CD14-positive monocyte (primary cell): Measurements from ENCODE around the gene CCDC136. TPM values are rescaled to one million over a fixed set of nuclear protein-coding genes. Genes with fewer than 3 reads are reported as not detected.

Source experiments
- DNase-seq, 3 donors: peaks; one replicate each; pipeline ENCODE4 v3.0.0-alpha.2; 2011 to 2022
- H2AFZ ChIP-seq: 2 replicates; pipeline ENCODE4 v1.6.0; 2012; ENCODE audit warnings: mild to moderate bottlenecking, low read depth, low read length, inconsistent platforms; ENCODE audit not compliant: insufficient read depth, poor library complexity, severe bottlenecking
- H3K27ac ChIP-seq, 2 donors: 1 replicate in 1 of 2; 2 replicates in 1 of 2; pipeline ENCODE4 v1.5.1; 2012 to 2013; ENCODE audit warnings: low read length in 2 of 2, control low read depth in 1 of 2, inconsistent platforms in 1 of 2, low read depth in 1 of 2, mild to moderate bottlenecking in 1 of 2
- H3K27me3 ChIP-seq, 2 donors: one replicate each; pipeline versions ENCODE4 v1.6.0 to v1.6.1; 2011 to 2013; ENCODE audit warnings: low read length in 2 of 2; ENCODE audit not compliant: control insufficient read depth in 2 of 2, insufficient read depth in 2 of 2
- H3K36me3 ChIP-seq, 2 donors: replicated peaks in 1 of 2; 1 replicate in 1 of 2; 2 replicates in 1 of 2; pipeline versions ENCODE4 v1.5.1 to v1.6.1; 2012 to 2013; ENCODE audit warnings: low read length in 2 of 2, control low read depth in 1 of 2, inconsistent platforms in 1 of 2, mild to moderate bottlenecking in 1 of 2; ENCODE audit not compliant: insufficient read depth in 2 of 2, control insufficient read depth in 1 of 2
- H3K4me1 ChIP-seq, 2 donors: 1 replicate in 1 of 2; 2 replicates in 1 of 2; pipeline versions ENCODE4 v1.5.1 to v1.6.1; 2012 to 2013; ENCODE audit warnings: low read length in 2 of 2, control low read depth in 1 of 2, inconsistent platforms in 1 of 2, mild to moderate bottlenecking in 1 of 2, moderate library complexity in 1 of 2; ENCODE audit not compliant: insufficient read depth in 2 of 2, control insufficient read depth in 1 of 2
- H3K4me2 ChIP-seq: replicated peaks from 2 replicates; pipeline ENCODE3; 2012; ENCODE audit warnings: low read length, moderate library complexity, mild to moderate bottlenecking; ENCODE audit not compliant: poor library complexity, severe bottlenecking; ENCODE audit errors: extremely low read depth
- H3K4me3 ChIP-seq, 3 experiments: fragments of 200-600 bp in 1 of 3; sonication (generic) in 1 of 3; replicated peaks in 1 of 3; 1 replicate in 2 of 3; 2 replicates in 1 of 3; pipeline ENCODE4 v1.5.1; 2011 to 2013; ENCODE audit warnings: low read length in 3 of 3, mild to moderate bottlenecking in 3 of 3, control low read depth in 2 of 3, low read depth in 2 of 3, inconsistent platforms in 1 of 3, moderate library complexity in 1 of 3
- H3K79me2 ChIP-seq: 2 replicates; pipeline ENCODE4 v1.6.0; 2012; ENCODE audit warnings: mild to moderate bottlenecking, control low read depth, inconsistent platforms, low read length, moderate library complexity; ENCODE audit not compliant: insufficient read depth
- H3K9ac ChIP-seq: 2 replicates; pipeline ENCODE4 v1.6.0; 2017; ENCODE audit warnings: low read length, mild to moderate bottlenecking; ENCODE audit not compliant: insufficient read depth, poor library complexity, severe bottlenecking
- H3K9me3 ChIP-seq, 2 donors: replicated peaks in 1 of 2; 1 replicate in 1 of 2; 2 replicates in 1 of 2; pipeline versions ENCODE4 v1.5.1 to v1.6.1; 2012 to 2013; ENCODE audit warnings: low read length in 2 of 2, control low read depth in 1 of 2; ENCODE audit not compliant: control insufficient read depth in 1 of 2, insufficient read depth in 1 of 2
- H4K20me1 ChIP-seq: 2 replicates; pipeline ENCODE4 v1.6.0; 2012; ENCODE audit warnings: mild to moderate bottlenecking, low read length, control low read depth, moderate library complexity; ENCODE audit not compliant: insufficient read depth
- H3K27ac Mint-ChIP-seq, 7 donors: one replicate each; pipeline ENCODE4 v1.8.0; 2020; ENCODE audit warnings: mild to moderate bottlenecking in 7 of 7, mixed read lengths in 7 of 7, moderate library complexity in 6 of 7, inconsistent platforms in 2 of 7
- H3K27me3 Mint-ChIP-seq, 3 donors: one replicate each; pipeline ENCODE4 v1.8.0; 2021 to 2022; ENCODE audit warnings: low read depth in 3 of 3, mild to moderate bottlenecking in 3 of 3, mixed read lengths in 3 of 3, moderate library complexity in 3 of 3, inconsistent platforms in 1 of 3
- H3K36me3 Mint-ChIP-seq, 2 donors: one replicate each; pipeline ENCODE4 v1.8.0; 2020; ENCODE audit warnings: mixed read lengths in 2 of 2, inconsistent platforms in 1 of 2, mild to moderate bottlenecking in 1 of 2
- H3K4me1 Mint-ChIP-seq: one replicate; pipeline ENCODE4 v1.8.0; 2020; ENCODE audit warnings: mild to moderate bottlenecking, mixed read lengths
- H3K4me3 Mint-ChIP-seq, 2 donors: one replicate each; pipeline ENCODE4 v1.8.0; 2020; ENCODE audit warnings: mild to moderate bottlenecking in 2 of 2, mixed read lengths in 2 of 2, moderate library complexity in 1 of 2
- H3K9me3 Mint-ChIP-seq, 7 donors: one replicate each; pipeline ENCODE4 v1.8.0; 2020 to 2022; ENCODE audit warnings: mixed read lengths in 7 of 7, mild to moderate bottlenecking in 6 of 7, moderate library complexity in 6 of 7, inconsistent platforms in 2 of 7
- CTCF ChIP-seq: fragments of 200-600 bp; IDR thresholded peaks from one replicate; pipeline ENCODE4 v1.8.0; 2022; ENCODE audit warnings: antibody characterized with exemption, mild to moderate bottlenecking
- WGBS: methylation state at CpG from one replicate; pipeline ENCODE4 v1.1.5; 2013; ENCODE audit warnings: missing lambda C conversion rate; ENCODE audit not compliant: insufficient coverage; 5-methylcytosine and 5-hydroxymethylcytosine counted together
- intact Hi-C, 2 donors: fragments of 100-400 bp; cut with micrococcal nuclease; formaldehyde crosslinking; loops; one replicate each; pipeline versions ENCODE4 v1.15.0 to v1.15.1; 2023
- polyA plus RNA-seq, 3 donors: library from polyadenylated mRNA; depleted of rRNA in 1 of 3; unstranded in 2 of 3; stranded (reverse) in 1 of 3; fragments of 300-500 nt in 2 of 3; fragments of >200 nt in 1 of 3; fragmentation: Illumina TruSeq in 2 of 3; gene quantifications; 1 replicate in 2 of 3; 2 replicates in 1 of 3; pipeline ENCODE4 v1.2.3, GENCODE V29; 2012 to 2021

Gene CCDC136
- polyA plus RNA-seq, 3 donors = 0.26 to 2.6 TPM; not detected in 1

GRCh38 chr7:128794020-128794419, 2.3 kb downstream of the CCDC136 start:
- Mint-ChIP-seq H3K4me3 (no peak overlapping the region), H3K9me3 (peaks cover 0 to 8% (median 2%) of the 10 kb centered on the region in 7 donors), H3K36me3 (peaks cover 0 to 4% of the 10 kb centered on the region in 2 donors), H3K27me3 (peaks cover 25 to 41% (median 36%) of the 10 kb centered on the region in 3 donors), H3K27ac (peak overlapping the region in 1 of 7 donors; percentile 12), H3K4me1 (peaks cover 19% of the 10 kb centered on the region)
- Histone ChIP-seq H3K4me3 (no peak overlapping the region), H3K9me3 (no peaks in the 10 kb centered on the region), H3K27ac (no peak overlapping the region), H2AFZ (no peak overlapping the region), H3K79me2 (no peaks in the 10 kb centered on the region), H3K27me3 (peaks cover 10 to 31% of the 10 kb centered on the region in 2 donors), H4K20me1 (no peaks in the 10 kb centered on the region), H3K9ac (no peak overlapping the region), H3K4me1 (peaks cover 19 to 21% of the 10 kb centered on the region in 2 donors), H3K36me3 (no peaks in the 10 kb centered on the region), H3K4me2 (no peak overlapping the region)
- WGBS = 54% methylated on average over 3 of the region's 3 CpGs
- DNase-seq = no peak
- no peak for TF ChIP-seq CTCF
- intact Hi-C loops = no loop called here

- no peak for DNase-seq
- Histone ChIP-seq H3K27ac (no peak overlapping the region), H2AFZ (no peak overlapping the region), H3K4me1 (peaks cover 19 to 21% of the 10 kb centered on the region in 2 donors), H4K20me1 (no peaks in the 10 kb centered on the region), H3K79me2 (no peaks in the 10 kb centered on the region), H3K36me3 (no peaks in the 10 kb centered on the region), H3K27me3 (peaks cover 10 to 28% of the 10 kb centered on the region in 2 donors), H3K4me2 (no peak overlapping the region), H3K9me3 (no peaks in the 10 kb centered on the region), H3K9ac (no peak overlapping the region), H3K4me3 (no peak overlapping the region)
- peaks cover 21% of the 10 kb centered on the region for H3K4me1 Mint-ChIP-seq
- TF ChIP-seq CTCF = no peak
- intact Hi-C loops = no loop called here
- no peak overlapping the region for H3K27ac Mint-ChIP-seq
- H3K36me3 Mint-ChIP-seq = peaks cover 0 to 4% of the 10 kb centered on the region in 2 donors
- peaks cover 20 to 36% (median 32%) of the 10 kb centered on the region in 3 donors for H3K27me3 Mint-ChIP-seq
- peaks cover 0 to 8% (median 2%) of the 10 kb centered on the region in 7 donors for H3K9me3 Mint-ChIP-seq
- 99% methylated on average over 7 of the region's 8 CpGs for WGBS
- no peak overlapping the region for H3K4me3 Mint-ChIP-seq
These were observed 2.7 kb downstream of the CCDC136 start for GRCh38 chr7:128794436-128794835.
